CD14-positive monocyte (primary cell): ENCODE measurements around the gene TACC2. TPM values are rescaled to one million over a fixed set of nuclear protein-coding genes. Genes with fewer than 3 reads are reported as not detected.

ENCODE experiments used
- DNase-seq, 3 donors: peaks; one replicate each; pipeline ENCODE4 v3.0.0-alpha.2; 2011 to 2022
- H2AFZ ChIP-seq: 2 replicates; pipeline ENCODE4 v1.6.0; 2012; ENCODE audit warnings: mild to moderate bottlenecking, low read depth, low read length, inconsistent platforms; ENCODE audit not compliant: insufficient read depth, poor library complexity, severe bottlenecking
- H3K27ac ChIP-seq, 2 donors: 1 replicate in 1 of 2; 2 replicates in 1 of 2; pipeline ENCODE4 v1.5.1; 2012 to 2013; ENCODE audit warnings: low read length in 2 of 2, control low read depth in 1 of 2, inconsistent platforms in 1 of 2, low read depth in 1 of 2, mild to moderate bottlenecking in 1 of 2
- H3K27me3 ChIP-seq, 2 donors: one replicate each; pipeline versions ENCODE4 v1.6.0 to v1.6.1; 2011 to 2013; ENCODE audit warnings: low read length in 2 of 2; ENCODE audit not compliant: control insufficient read depth in 2 of 2, insufficient read depth in 2 of 2
- H3K36me3 ChIP-seq, 2 donors: replicated peaks in 1 of 2; 1 replicate in 1 of 2; 2 replicates in 1 of 2; pipeline versions ENCODE4 v1.5.1 to v1.6.1; 2012 to 2013; ENCODE audit warnings: low read length in 2 of 2, control low read depth in 1 of 2, inconsistent platforms in 1 of 2, mild to moderate bottlenecking in 1 of 2; ENCODE audit not compliant: insufficient read depth in 2 of 2, control insufficient read depth in 1 of 2
- H3K4me1 ChIP-seq, 2 donors: 1 replicate in 1 of 2; 2 replicates in 1 of 2; pipeline versions ENCODE4 v1.5.1 to v1.6.1; 2012 to 2013; ENCODE audit warnings: low read length in 2 of 2, control low read depth in 1 of 2, inconsistent platforms in 1 of 2, mild to moderate bottlenecking in 1 of 2, moderate library complexity in 1 of 2; ENCODE audit not compliant: insufficient read depth in 2 of 2, control insufficient read depth in 1 of 2
- H3K4me2 ChIP-seq: replicated peaks from 2 replicates; pipeline ENCODE3; 2012; ENCODE audit warnings: low read length, moderate library complexity, mild to moderate bottlenecking; ENCODE audit not compliant: poor library complexity, severe bottlenecking; ENCODE audit errors: extremely low read depth
- H3K4me3 ChIP-seq, 3 experiments: fragments of 200-600 bp in 1 of 3; sonication (generic) in 1 of 3; replicated peaks in 1 of 3; 1 replicate in 2 of 3; 2 replicates in 1 of 3; pipeline ENCODE4 v1.5.1; 2011 to 2013; ENCODE audit warnings: low read length in 3 of 3, mild to moderate bottlenecking in 3 of 3, control low read depth in 2 of 3, low read depth in 2 of 3, inconsistent platforms in 1 of 3, moderate library complexity in 1 of 3
- H3K79me2 ChIP-seq: 2 replicates; pipeline ENCODE4 v1.6.0; 2012; ENCODE audit warnings: mild to moderate bottlenecking, control low read depth, inconsistent platforms, low read length, moderate library complexity; ENCODE audit not compliant: insufficient read depth
- H3K9ac ChIP-seq: 2 replicates; pipeline ENCODE4 v1.6.0; 2017; ENCODE audit warnings: low read length, mild to moderate bottlenecking; ENCODE audit not compliant: insufficient read depth, poor library complexity, severe bottlenecking
- H3K9me3 ChIP-seq, 2 donors: replicated peaks in 1 of 2; 1 replicate in 1 of 2; 2 replicates in 1 of 2; pipeline versions ENCODE4 v1.5.1 to v1.6.1; 2012 to 2013; ENCODE audit warnings: low read length in 2 of 2, control low read depth in 1 of 2; ENCODE audit not compliant: control insufficient read depth in 1 of 2, insufficient read depth in 1 of 2
- H4K20me1 ChIP-seq: 2 replicates; pipeline ENCODE4 v1.6.0; 2012; ENCODE audit warnings: mild to moderate bottlenecking, low read length, control low read depth, moderate library complexity; ENCODE audit not compliant: insufficient read depth
- H3K27ac Mint-ChIP-seq, 7 donors: one replicate each; pipeline ENCODE4 v1.8.0; 2020; ENCODE audit warnings: mild to moderate bottlenecking in 7 of 7, mixed read lengths in 7 of 7, moderate library complexity in 6 of 7, inconsistent platforms in 2 of 7
- H3K27me3 Mint-ChIP-seq, 3 donors: one replicate each; pipeline ENCODE4 v1.8.0; 2021 to 2022; ENCODE audit warnings: low read depth in 3 of 3, mild to moderate bottlenecking in 3 of 3, mixed read lengths in 3 of 3, moderate library complexity in 3 of 3, inconsistent platforms in 1 of 3
- H3K36me3 Mint-ChIP-seq, 2 donors: one replicate each; pipeline ENCODE4 v1.8.0; 2020; ENCODE audit warnings: mixed read lengths in 2 of 2, inconsistent platforms in 1 of 2, mild to moderate bottlenecking in 1 of 2
- H3K4me1 Mint-ChIP-seq: one replicate; pipeline ENCODE4 v1.8.0; 2020; ENCODE audit warnings: mild to moderate bottlenecking, mixed read lengths
- H3K4me3 Mint-ChIP-seq, 2 donors: one replicate each; pipeline ENCODE4 v1.8.0; 2020; ENCODE audit warnings: mild to moderate bottlenecking in 2 of 2, mixed read lengths in 2 of 2, moderate library complexity in 1 of 2
- H3K9me3 Mint-ChIP-seq, 7 donors: one replicate each; pipeline ENCODE4 v1.8.0; 2020 to 2022; ENCODE audit warnings: mixed read lengths in 7 of 7, mild to moderate bottlenecking in 6 of 7, moderate library complexity in 6 of 7, inconsistent platforms in 2 of 7
- CTCF ChIP-seq: fragments of 200-600 bp; IDR thresholded peaks from one replicate; pipeline ENCODE4 v1.8.0; 2022; ENCODE audit warnings: antibody characterized with exemption, mild to moderate bottlenecking
- WGBS: methylation state at CpG from one replicate; pipeline ENCODE4 v1.1.5; 2013; ENCODE audit warnings: missing lambda C conversion rate; ENCODE audit not compliant: insufficient coverage; 5-methylcytosine and 5-hydroxymethylcytosine counted together
- intact Hi-C, 2 donors: fragments of 100-400 bp; cut with micrococcal nuclease; formaldehyde crosslinking; loops; one replicate each; pipeline versions ENCODE4 v1.15.0 to v1.15.1; 2023
- polyA plus RNA-seq, 3 donors: library from polyadenylated mRNA; depleted of rRNA in 1 of 3; unstranded in 2 of 3; stranded (reverse) in 1 of 3; fragments of 300-500 nt in 2 of 3; fragments of >200 nt in 1 of 3; fragmentation: Illumina TruSeq in 2 of 3; gene quantifications; 1 replicate in 2 of 3; 2 replicates in 1 of 3; pipeline ENCODE4 v1.2.3, GENCODE V29; 2012 to 2021

Gene TACC2
- polyA plus RNA-seq, 3 donors = 0.03 TPM; not detected in 2

GRCh38 chr10:121975295-121976086, 13.5 kb upstream of the TACC2 start:
- peaks cover 21% of the 10 kb centered on the region for H3K79me2 ChIP-seq
- peak overlapping the region; percentile 80 for H3K9ac ChIP-seq
- H3K27ac Mint-ChIP-seq = peak overlapping the region in 2 of 7 donors; percentile 18 to 53
- peak overlapping the region; percentile 61 to 91 (median 86) for H3K4me3 ChIP-seq
- peaks cover 20% of the 10 kb centered on the region for H3K4me1 Mint-ChIP-seq
- H3K4me1 ChIP-seq = peaks cover 18 to 21% of the 10 kb centered on the region in 2 donors
- peak overlapping the region; percentile 92 for H3K4me2 ChIP-seq
- no peak for DNase-seq
- H2AFZ ChIP-seq = peak overlapping the region; percentile 90
- WGBS = 15% methylated on average over 13 of the region's 21 CpGs
- H3K36me3 ChIP-seq = peaks cover 5 to 22% of the 10 kb centered on the region in 2 donors
- peaks cover 1 to 3% (median 3%) of the 10 kb centered on the region in 3 donors for H3K27me3 Mint-ChIP-seq
- peaks cover 11% of the 10 kb centered on the region for H4K20me1 ChIP-seq
- H3K27ac ChIP-seq = peak overlapping the region in 1 of 2 donors; percentile 78
- H3K4me3 Mint-ChIP-seq = peak overlapping the region; percentile 73 to 80
- TF ChIP-seq CTCF = peak; percentile 53
- H3K9me3 ChIP-seq = peaks cover 0 to 24% of the 10 kb centered on the region in 2 donors
- peaks cover 16 to 18% of the 10 kb centered on the region in 2 donors for H3K36me3 Mint-ChIP-seq
- intact Hi-C loops = no loop called here
- peaks cover 10 to 27% (median 18%) of the 10 kb centered on the region in 7 donors for H3K9me3 Mint-ChIP-seq
- H3K27me3 ChIP-seq = no peaks in the 10 kb centered on the region

- peaks cover 11% of the 10 kb centered on the region for H4K20me1 ChIP-seq
- Mint-ChIP-seq H3K9me3 (peaks cover 10 to 31% (median 18%) of the 10 kb centered on the region in 7 donors), H3K27me3 (peaks cover 1 to 4% (median 2%) of the 10 kb centered on the region in 3 donors), H3K4me1 (peaks cover 20% of the 10 kb centered on the region), H3K4me3 (no peak overlapping the region), H3K27ac (no peak overlapping the region), H3K36me3 (peaks cover 8 to 11% of the 10 kb centered on the region in 2 donors)
- 100% methylated on average over 3 of the region's 6 CpGs for WGBS
- DNase-seq = no peak
- H3K9me3 ChIP-seq = peaks cover 0 to 24% of the 10 kb centered on the region in 2 donors
- intact Hi-C loops = no loop called here
- no peaks in the 10 kb centered on the region for H3K27me3 ChIP-seq
- peaks cover 18 to 21% of the 10 kb centered on the region in 2 donors for H3K4me1 ChIP-seq
- H3K4me2 ChIP-seq = no peak overlapping the region
- no peak for TF ChIP-seq CTCF
- no peak overlapping the region for H2AFZ ChIP-seq
- H3K79me2 ChIP-seq = peaks cover 21% of the 10 kb centered on the region
- no peak overlapping the region for H3K9ac ChIP-seq
- peaks cover 0 to 11% of the 10 kb centered on the region in 2 donors for H3K36me3 ChIP-seq
- H3K4me3 ChIP-seq = no peak overlapping the region
- no peak overlapping the region for H3K27ac ChIP-seq
These were observed 12.4 kb upstream of the TACC2 start for GRCh38 chr10:121976607-121977006.
